Activated naive CD4-positive, alpha-beta T cell treated with anti-CD3 and anti-CD28 coated beads for 36 hours (primary cell): ENCODE results near the gene SCLT1. TPM values are rescaled to one million over a fixed set of nuclear protein-coding genes. Genes with fewer than 3 reads are reported as not detected.

Experiments
- CTCF ChIA-PET: fragments of 350-600 bp; sonication (Branson Sonifier 250); formaldehyde crosslinking; loops from one replicate; lab custom pipeline; 2021; ENCODE audit warnings: antibody characterized with exemption; lab: Charles Lee
- DNase-seq: peaks from one replicate; pipeline ENCODE4 v3.0.0-alpha.2; 2020
- H3K27ac Mint-ChIP-seq: one replicate; pipeline ENCODE4 v1.8.0; 2021; ENCODE audit warnings: mild to moderate bottlenecking, mixed read lengths
- H3K27me3 Mint-ChIP-seq: one replicate; pipeline ENCODE4 v1.8.0; 2021; ENCODE audit warnings: low read depth, mixed read lengths
- H3K36me3 Mint-ChIP-seq: one replicate; pipeline ENCODE4 v1.8.0; 2021; ENCODE audit warnings: low read depth, mixed read lengths
- H3K4me1 Mint-ChIP-seq: one replicate; pipeline ENCODE4 v1.8.0; 2021; ENCODE audit warnings: low read depth, mixed read lengths
- H3K4me3 Mint-ChIP-seq: one replicate; pipeline ENCODE4 v1.8.0; 2021; ENCODE audit warnings: mild to moderate bottlenecking, moderate library complexity, mixed read lengths
- H3K9me3 Mint-ChIP-seq: one replicate; pipeline ENCODE4 v1.8.0; 2021; ENCODE audit warnings: mixed read lengths
- intact Hi-C: fragments of 100-400 bp; cut with micrococcal nuclease; formaldehyde crosslinking; loops from one replicate; pipeline ENCODE4 v1.15.1; 2023
- total RNA-seq, 2 experiments: library from RNA; stranded (reverse); gene quantifications; one replicate each; pipeline ENCODE4 v1.2.3, GENCODE V29; 2021

The SCLT1 gene
- total RNA-seq, 2 experiments from 2014 or later = 20.3 to 21.1 TPM

DNA sequence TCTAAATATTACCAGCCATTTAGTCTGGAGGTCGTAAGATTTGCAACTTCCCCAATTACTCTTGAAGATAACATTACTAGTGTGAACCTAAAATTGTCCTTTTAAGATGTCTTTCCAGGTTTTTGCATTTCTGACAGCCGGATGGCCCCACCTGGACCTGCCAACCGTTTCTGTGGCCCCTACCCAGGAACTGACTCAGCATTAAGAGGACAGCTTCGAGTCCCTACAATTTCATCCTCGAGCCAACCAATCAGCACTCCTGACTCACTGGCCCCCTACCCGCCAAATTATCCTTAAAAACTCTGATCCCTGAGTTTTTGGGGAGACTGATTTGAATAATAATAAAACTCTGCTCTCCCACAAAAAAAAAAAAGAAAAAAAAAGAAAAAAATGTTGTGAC is 112.0 kb downstream of the SCLT1 start:
- intact Hi-C loops = no loop called here
- CTCF ChIA-PET = no interaction called here
- Mint-ChIP-seq H3K9me3 (no peaks in the 10 kb centered on the region), H3K27me3 (no peaks in the 10 kb centered on the region), H3K4me1 (no peaks in the 10 kb centered on the region), H3K27ac (no peak overlapping the region), H3K4me3 (no peak overlapping the region), H3K36me3 (peaks cover 5% of the 10 kb centered on the region)
- DNase-seq = no peak

DNA sequence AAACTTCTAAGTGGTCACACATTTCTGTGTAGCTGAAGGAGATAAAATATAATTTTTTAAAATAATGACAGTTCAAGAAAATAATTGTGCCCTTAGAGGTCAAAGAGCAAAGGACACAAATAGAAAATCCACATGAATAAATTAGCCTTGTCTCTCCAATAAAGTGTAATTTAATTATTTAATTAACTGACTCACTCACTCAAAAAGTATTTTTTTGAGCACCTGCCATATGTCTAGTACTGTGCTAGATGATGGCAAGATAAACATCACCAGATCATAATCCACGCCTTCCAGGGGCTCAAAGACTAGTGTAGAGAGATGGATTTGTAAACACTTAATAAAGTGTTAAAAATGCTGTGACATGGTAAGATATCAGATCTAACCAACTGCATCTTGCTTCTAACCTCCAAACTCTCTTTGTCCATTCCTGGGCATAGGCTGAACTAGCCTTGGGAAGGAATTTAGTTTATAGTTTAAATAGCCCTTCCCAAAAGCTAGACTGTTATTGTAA is 112.5 kb downstream of the SCLT1 start:
- CTCF ChIA-PET = no interaction called here
- H3K27ac Mint-ChIP-seq = no peak overlapping the region
- no peaks in the 10 kb centered on the region for H3K9me3 Mint-ChIP-seq
- intact Hi-C loops = no loop called here
- H3K4me1 Mint-ChIP-seq = no peaks in the 10 kb centered on the region
- H3K36me3 Mint-ChIP-seq = peaks cover 4% of the 10 kb centered on the region
- H3K27me3 Mint-ChIP-seq = no peaks in the 10 kb centered on the region
- no peak overlapping the region for H3K4me3 Mint-ChIP-seq
- no peak for DNase-seq

DNA sequence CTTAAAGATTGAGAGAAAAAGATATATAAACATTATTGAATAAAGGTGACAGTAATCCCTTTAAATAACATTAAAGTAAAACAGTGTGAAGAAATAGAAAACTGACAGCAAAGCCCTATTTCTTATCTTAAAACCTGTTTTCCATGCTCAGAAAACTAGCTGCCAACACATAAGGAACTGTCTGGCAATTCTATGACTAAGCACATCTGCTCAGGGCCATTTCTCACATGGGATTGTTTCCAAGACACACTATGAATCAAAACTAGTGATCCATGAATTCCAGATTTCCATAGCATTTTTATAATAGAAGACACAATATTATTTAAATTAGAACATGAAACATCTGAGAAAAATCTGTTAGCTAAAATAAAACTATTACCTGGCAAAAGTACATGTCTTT is 113.4 kb downstream of the SCLT1 start:
- Mint-ChIP-seq H3K9me3 (no peaks in the 10 kb centered on the region), H3K27me3 (no peaks in the 10 kb centered on the region), H3K36me3 (peaks cover under 1% of the 10 kb centered on the region), H3K4me1 (no peaks in the 10 kb centered on the region), H3K27ac (no peak overlapping the region), H3K4me3 (no peak overlapping the region)
- intact Hi-C loops = no loop called here
- CTCF ChIA-PET = interaction anchor here (0.6 kb wide), 1 partner anchor 415 kb away, joined by 3 read pairs; no protein-coding TSS in a partner anchor
- DNase-seq = no peak

DNA sequence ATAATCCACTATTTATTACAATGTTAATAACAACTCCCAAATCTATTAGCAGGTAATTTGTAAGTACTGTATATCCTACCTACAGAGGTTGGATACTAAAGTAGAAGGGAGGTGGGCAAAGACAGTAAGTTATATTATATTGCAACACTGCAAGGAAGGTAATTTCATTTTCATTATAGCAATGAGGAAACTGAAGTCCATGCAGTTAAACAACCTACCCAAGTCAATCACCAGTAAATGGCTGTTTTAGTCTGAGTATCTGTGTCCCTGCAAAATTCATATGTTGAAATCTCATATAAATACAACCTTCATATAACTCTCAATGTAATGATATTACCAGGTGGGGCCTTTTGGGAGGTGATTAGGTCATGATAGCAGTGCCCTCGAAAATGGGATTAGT is 114.4 kb downstream of the SCLT1 start:
- no peaks in the 10 kb centered on the region for H3K36me3 Mint-ChIP-seq
- intact Hi-C loops = no loop called here
- H3K27ac Mint-ChIP-seq = no peak overlapping the region
- H3K9me3 Mint-ChIP-seq = no peaks in the 10 kb centered on the region
- no peak overlapping the region for H3K4me3 Mint-ChIP-seq
- H3K4me1 Mint-ChIP-seq = no peaks in the 10 kb centered on the region
- H3K27me3 Mint-ChIP-seq = no peaks in the 10 kb centered on the region
- CTCF ChIA-PET = no interaction called here
- no peak for DNase-seq

DNA sequence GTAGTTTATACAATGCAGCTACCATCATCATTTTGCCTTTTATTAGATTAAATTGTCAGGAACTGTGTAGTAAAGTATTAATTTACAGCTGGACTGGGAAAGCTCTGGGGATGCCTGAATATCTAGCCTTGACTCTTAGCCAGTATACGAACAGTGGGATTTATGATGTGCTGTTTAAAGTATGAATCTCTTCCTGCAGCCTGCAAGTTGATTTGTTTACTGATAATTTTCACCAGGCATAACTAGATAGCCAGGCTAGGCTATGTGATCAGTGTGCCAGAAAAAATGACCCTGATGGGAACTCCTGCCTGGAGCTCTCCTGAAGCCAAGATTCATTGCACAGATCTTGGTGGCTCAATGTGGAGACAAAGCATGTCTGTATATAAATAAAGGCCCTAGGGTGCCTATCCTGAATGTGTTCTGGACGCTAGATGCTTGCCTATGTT is 119.2 kb downstream of the SCLT1 start:
- Mint-ChIP-seq H3K36me3 (peaks cover 3% of the 10 kb centered on the region), H3K4me3 (no peak overlapping the region), H3K27ac (no peak overlapping the region), H3K9me3 (no peaks in the 10 kb centered on the region), H3K4me1 (no peaks in the 10 kb centered on the region), H3K27me3 (no peaks in the 10 kb centered on the region)
- CTCF ChIA-PET = no interaction called here
- intact Hi-C loops = no loop called here
- no peak for DNase-seq

DNA sequence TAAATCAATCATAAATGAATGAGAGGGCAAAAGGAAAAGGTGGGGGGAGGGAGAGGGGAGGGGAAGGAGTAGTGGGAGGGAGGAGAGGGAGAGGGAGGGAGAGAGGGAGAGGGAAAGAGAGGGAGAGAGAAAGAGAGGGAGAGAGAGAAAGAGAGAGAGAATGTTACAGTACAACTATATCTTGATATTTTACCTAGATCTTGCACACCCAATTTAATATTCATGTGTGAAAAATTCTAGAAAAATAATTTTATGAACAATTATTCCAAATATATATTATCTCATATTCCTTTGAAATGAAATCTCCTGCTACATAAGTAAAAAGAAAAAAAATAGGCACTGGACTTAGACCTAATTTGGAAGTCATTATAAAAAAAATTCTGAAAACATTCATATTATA is 120.0 kb downstream of the SCLT1 start:
- Mint-ChIP-seq H3K27ac (no peak overlapping the region), H3K4me3 (no peak overlapping the region), H3K9me3 (no peaks in the 10 kb centered on the region), H3K36me3 (peaks cover 7% of the 10 kb centered on the region), H3K27me3 (no peaks in the 10 kb centered on the region), H3K4me1 (no peaks in the 10 kb centered on the region)
- intact Hi-C loops = no loop called here
- CTCF ChIA-PET = no interaction called here
- no peak for DNase-seq

DNA sequence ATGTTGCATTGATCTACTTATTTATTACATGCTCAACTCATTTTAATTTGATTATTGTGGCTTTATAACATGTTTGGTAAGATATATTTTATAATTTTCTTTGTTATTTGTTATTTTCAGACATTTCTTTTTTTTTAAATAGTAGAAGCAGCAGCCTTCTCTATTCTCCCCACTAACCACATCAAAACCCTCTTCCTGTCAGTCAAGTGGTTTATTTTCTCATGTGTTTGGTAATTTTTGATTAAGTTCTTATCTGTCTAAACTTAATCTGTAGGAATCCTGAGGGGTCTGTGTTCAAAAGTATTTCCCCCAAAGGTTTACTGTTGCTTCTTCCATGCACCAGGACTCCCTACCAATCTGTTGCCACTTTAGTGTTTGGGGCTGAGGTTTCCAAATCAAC is 131.9 kb downstream of the SCLT1 start:
- intact Hi-C loops = no loop called here
- peaks cover 13% of the 10 kb centered on the region for H3K4me1 Mint-ChIP-seq
- CTCF ChIA-PET = no interaction called here
- no peak overlapping the region for H3K27ac Mint-ChIP-seq
- H3K9me3 Mint-ChIP-seq = no peaks in the 10 kb centered on the region
- no peaks in the 10 kb centered on the region for H3K27me3 Mint-ChIP-seq
- peaks cover 3% of the 10 kb centered on the region for H3K36me3 Mint-ChIP-seq
- no peak for DNase-seq
- no peak overlapping the region for H3K4me3 Mint-ChIP-seq

DNA sequence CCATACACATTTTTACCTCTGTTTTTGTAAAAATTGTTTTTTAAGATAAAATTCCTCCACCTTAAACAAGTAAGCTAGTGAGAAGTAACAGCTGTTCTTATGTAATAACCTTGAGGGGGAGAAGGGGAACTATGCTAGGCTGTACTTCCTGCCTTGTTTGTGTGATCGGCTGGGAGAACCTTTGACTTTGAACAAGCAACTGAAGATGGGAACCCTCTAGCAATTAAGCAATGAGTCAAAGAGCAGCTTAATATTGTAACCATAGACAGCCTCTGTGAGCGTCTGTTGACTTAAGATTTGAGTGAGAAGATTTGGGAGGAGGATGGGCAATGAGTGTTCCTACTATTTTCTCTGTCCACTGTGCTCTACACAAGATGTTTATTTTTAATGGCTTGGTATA is 135.1 kb downstream of the SCLT1 start:
- peaks cover 1% of the 10 kb centered on the region for H3K36me3 Mint-ChIP-seq
- CTCF ChIA-PET = no interaction called here
- DNase-seq = no peak
- no peaks in the 10 kb centered on the region for H3K9me3 Mint-ChIP-seq
- H3K4me1 Mint-ChIP-seq = peaks cover 13% of the 10 kb centered on the region
- no peaks in the 10 kb centered on the region for H3K27me3 Mint-ChIP-seq
- H3K27ac Mint-ChIP-seq = no peak overlapping the region
- H3K4me3 Mint-ChIP-seq = no peak overlapping the region
- intact Hi-C loops = no loop called here

DNA sequence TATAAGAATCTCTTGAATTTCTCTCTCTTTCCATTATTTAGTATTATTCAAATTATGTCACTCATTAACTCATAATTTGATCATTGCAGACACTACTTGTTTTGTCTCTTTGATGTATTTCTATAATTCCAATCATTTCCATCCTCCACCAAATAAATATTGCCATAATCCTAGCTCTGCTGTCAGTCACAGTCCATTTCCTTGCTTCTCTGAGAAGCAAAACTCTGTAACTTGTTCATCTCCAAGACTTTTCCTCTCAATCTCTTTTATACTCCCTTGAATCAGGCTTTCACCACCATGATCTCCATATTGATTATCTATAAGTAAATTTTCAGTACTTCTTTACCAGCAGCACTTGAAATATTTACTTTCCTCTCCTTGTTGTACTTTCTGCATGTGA is 135.9 kb downstream of the SCLT1 start:
- CTCF ChIA-PET = no interaction called here
- intact Hi-C loops = no loop called here
- peaks cover 11% of the 10 kb centered on the region for H3K4me1 Mint-ChIP-seq
- peaks cover 1% of the 10 kb centered on the region for H3K36me3 Mint-ChIP-seq
- H3K27ac Mint-ChIP-seq = no peak overlapping the region
- no peak overlapping the region for H3K4me3 Mint-ChIP-seq
- H3K9me3 Mint-ChIP-seq = no peaks in the 10 kb centered on the region
- no peak for DNase-seq
- H3K27me3 Mint-ChIP-seq = no peaks in the 10 kb centered on the region

DNA sequence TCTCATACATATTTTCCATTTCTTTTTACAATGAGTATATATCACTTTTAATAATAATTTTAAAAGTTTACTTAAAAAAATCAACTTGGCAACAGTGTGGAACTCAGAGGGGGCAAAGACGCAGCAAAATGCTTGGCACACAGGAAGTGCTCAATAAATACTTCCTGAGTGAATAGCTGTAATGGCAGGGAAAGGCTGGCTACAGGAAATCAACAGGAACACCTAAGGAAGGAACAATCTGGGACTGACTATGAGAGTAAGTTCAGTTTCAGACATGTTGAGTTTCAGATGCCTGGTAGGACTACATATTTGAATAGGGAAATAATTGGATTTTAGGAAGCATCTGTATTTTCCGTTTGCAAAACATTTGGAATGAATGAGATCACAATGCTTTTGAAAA is 137.6 kb downstream of the SCLT1 start:
- Mint-ChIP-seq H3K4me3 (no peak overlapping the region), H3K4me1 (peaks cover 2% of the 10 kb centered on the region), H3K36me3 (peaks cover 3% of the 10 kb centered on the region), H3K27ac (no peak overlapping the region), H3K27me3 (no peaks in the 10 kb centered on the region), H3K9me3 (no peaks in the 10 kb centered on the region)
- CTCF ChIA-PET = no interaction called here
- no peak for DNase-seq
- intact Hi-C loops = no loop called here

DNA sequence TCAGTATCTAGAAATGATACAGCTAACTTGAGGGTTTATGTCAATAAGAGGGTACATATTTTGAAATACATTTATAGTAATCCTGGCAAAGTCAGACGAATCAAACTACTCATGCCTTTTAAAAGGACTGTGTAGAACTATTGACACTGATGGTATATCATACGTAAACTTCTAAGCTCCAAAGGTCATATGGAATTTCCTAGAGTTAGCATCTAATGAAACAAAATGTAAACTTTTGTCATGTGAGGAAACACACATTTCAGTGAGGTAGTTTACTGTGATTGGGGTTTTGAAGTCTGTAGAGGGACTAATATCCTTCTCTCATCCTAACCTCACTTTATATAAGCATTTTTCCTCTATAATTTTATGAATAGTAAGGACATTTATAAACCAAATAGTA is 138.4 kb downstream of the SCLT1 start:
- Mint-ChIP-seq H3K36me3 (peaks cover 7% of the 10 kb centered on the region), H3K27ac (no peak overlapping the region), H3K9me3 (no peaks in the 10 kb centered on the region), H3K4me3 (no peak overlapping the region), H3K4me1 (peaks cover 2% of the 10 kb centered on the region), H3K27me3 (no peaks in the 10 kb centered on the region)
- intact Hi-C loops = no loop called here
- CTCF ChIA-PET = no interaction called here
- DNase-seq = no peak

DNA sequence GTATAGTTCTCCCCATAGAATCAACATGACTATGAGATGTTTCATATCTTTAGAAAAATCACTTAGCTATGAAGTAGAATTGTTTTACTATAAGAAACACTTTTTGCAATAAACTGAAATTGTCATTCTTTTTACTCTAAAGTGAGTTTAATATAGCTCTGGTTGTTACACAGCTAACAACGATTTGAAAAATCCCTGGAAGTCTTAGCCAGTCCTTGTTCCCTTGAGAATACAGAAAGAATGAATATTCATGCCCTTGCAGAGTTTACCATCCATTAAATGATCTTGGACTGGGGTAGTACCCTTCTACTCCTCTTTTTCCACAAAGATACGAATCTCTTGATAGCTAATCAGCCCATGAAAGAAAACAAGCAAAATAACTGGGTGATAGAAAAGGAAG is 142.0 kb downstream of the SCLT1 start:
- Mint-ChIP-seq H3K4me1 (no peaks in the 10 kb centered on the region), H3K27ac (no peak overlapping the region), H3K4me3 (no peak overlapping the region), H3K9me3 (no peaks in the 10 kb centered on the region), H3K27me3 (no peaks in the 10 kb centered on the region), H3K36me3 (peaks cover 10% of the 10 kb centered on the region)
- intact Hi-C loops = no loop called here
- CTCF ChIA-PET = no interaction called here
- DNase-seq = no peak

DNA sequence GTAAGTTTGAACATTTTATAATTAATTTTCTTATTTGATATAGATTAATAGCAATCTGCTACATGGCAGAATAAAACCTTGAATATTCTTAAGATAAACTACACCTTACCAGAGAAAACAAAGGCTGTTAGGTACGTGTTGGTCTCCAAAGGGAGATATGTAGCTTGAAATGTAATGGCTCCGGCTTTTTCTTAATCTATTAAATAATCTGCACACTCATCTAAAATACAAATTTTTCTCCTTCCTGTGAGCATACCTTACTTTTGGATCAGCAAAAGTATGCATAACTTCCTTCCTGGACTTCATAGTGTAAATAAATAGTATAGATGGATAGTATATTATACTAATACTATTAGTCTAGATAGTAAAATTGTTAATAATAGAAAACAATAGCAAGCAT is 142.5 kb downstream of the SCLT1 start:
- Mint-ChIP-seq H3K4me3 (no peak overlapping the region), H3K9me3 (no peaks in the 10 kb centered on the region), H3K4me1 (no peaks in the 10 kb centered on the region), H3K27me3 (no peaks in the 10 kb centered on the region), H3K36me3 (peaks cover 10% of the 10 kb centered on the region), H3K27ac (no peak overlapping the region)
- intact Hi-C loops = no loop called here
- CTCF ChIA-PET = interaction anchor here (0.6 kb wide), 1 partner anchor 900 kb away, joined by 4 read pairs; no protein-coding TSS in a partner anchor
- DNase-seq = no peak
